K562 (cell line): ENCODE results near the gene VWA3B.

Experiments used
- CTCF ChIP-seq, 3 experiments: IDR thresholded peaks in 2 of 3; conservative IDR thresholded peaks in 1 of 3; 2 replicates each; pipeline ENCODE4 v1.5.1; 2011 to 2012; ENCODE audit warnings: low read length in 3 of 3, mild to moderate bottlenecking in 3 of 3, control low read depth in 2 of 3, improper control_type of control experiment in 1 of 3, inconsistent platforms in 1 of 3, low read depth in 1 of 3, mixed read lengths in 1 of 3, moderate library complexity in 1 of 3; ENCODE audit not compliant: insufficient read depth in 2 of 3
- DNMT1 ChIP-seq: fragments of 450-650 bp; IDR thresholded peaks from 2 replicates; pipeline ENCODE4 v1.6.1; 2016; ENCODE audit warnings: antibody characterized with exemption, mild to moderate bottlenecking
- HOMEZ ChIP-seq: fragments of 250-450 bp; sonication (Bioruptor Pico); IDR thresholded peaks from 2 replicates; pipeline ENCODE4 v1.4.0; 2020; ENCODE audit warnings: mild to moderate bottlenecking, moderate library complexity
- POLR2A ChIP-seq: fragments of 450-650 bp; conservative IDR thresholded peaks from 2 replicates; pipeline ENCODE4 v1.6.1; 2016
- ZNF41 ChIP-seq: fragments of 250-450 bp; sonication (Bioruptor Pico); conservative IDR thresholded peaks from 2 replicates; pipeline ENCODE4 v1.4.0; 2020; ENCODE audit warnings: mild to moderate bottlenecking

GRCh38 chr2:98219152-98219551 is 132.2 kb downstream of the VWA3B start:
- TF ChIP-seq ZNF41 (CRISPR knock-in tag) (no peak), CTCF (IDR thresholded peaks at IDR 0.05 in 2 of 3, conservative IDR thresholded peaks at IDR 0.05 in 1 of 3; ENCODE audit: insufficient read depth in 2 of 3, low read depth in 1 of 3, low read length in 3 of 3) (no peak), POLR2A (no peak), DNMT1 (no peak), HOMEZ (CRISPR knock-in tag) (no peak)
